ENCODE results near the gene ACP5.

Gene ACP5

GRCh38 chr19:11547929-11548700 is 29.3 kb downstream of the ACP5 start:
- no peak for DNase-seq

- no peak for DNase-seq
These were observed 36.2 kb downstream of the ACP5 start for GRCh38 chr19:11541238-11541637.

GRCh38 chr19:11540645-11541044 is 36.8 kb downstream of the ACP5 start:
- DNase-seq, result no peak

- no peak for DNase-seq
These were observed 37.7 kb downstream of the ACP5 start for GRCh38 chr19:11539495-11540365.

GRCh38 chr19:11538232-11539036 is 39.0 kb downstream of the ACP5 start, which contains the start of gene CNN1:
CNN1 (plus strand) TSS chr19:11538851; CDS start chr19:11538928, 77 bp downstream.
- no peak for DNase-seq

- peak; percentile 85 for DNase-seq
These were observed 41.5 kb downstream of the ACP5 start for GRCh38 chr19:11535792-11536595.

GRCh38 chr19:11534948-11535347 is 42.5 kb downstream of the ACP5 start:
- no peak for DNase-seq

- no peak for DNase-seq
These were observed 42.9 kb downstream of the ACP5 start for GRCh38 chr19:11534538-11534937.

- no peak for DNase-seq
These were observed 47.0 kb downstream of the ACP5 start for GRCh38 chr19:11530432-11530831.

GRCh38 chr19:11528551-11529341 is 48.7 kb downstream of the ACP5 start, which contains the start of gene ECSIT:
ECSIT (minus strand) TSS chr19:11529134; CDS start chr19:11519170, 9,964 bp downstream.
- peak; percentile 90 for DNase-seq

Data from activated CD8-positive, alpha-beta memory T cell treated with anti-CD3 and anti-CD28 coated beads, Interleukin-2, amount 50 U/mL, for 4 hours (primary cell).